Lower leg skin (tissue), 3 donors: Measurements from ENCODE around the gene MYL5.
"Not testable (repeated sequence)": the region's sequence is repeated elsewhere in the genome, so short reads cannot be mapped to it uniquely, and the experiment has no call there.

Experiments used
- POLR2A ChIP-seq, 2 donors: fragments of 450-650 bp; IDR thresholded peaks; one replicate each; pipeline ENCODE4 v1.6.1; 2016 to 2017; ENCODE audit warnings: antibody characterized with exemption in 2 of 2, mild to moderate bottlenecking in 1 of 2, moderate library complexity in 1 of 2
- TF ChIP-seq, protein P1 (sequence below), 3 donors: fragments of 450-650 bp; IDR thresholded peaks; one replicate each; pipeline ENCODE4 v1.5.1; 2016; ENCODE audit warnings: antibody characterized with exemption in 3 of 3, mild to moderate bottlenecking in 3 of 3, moderate library complexity in 2 of 3

DNA sequence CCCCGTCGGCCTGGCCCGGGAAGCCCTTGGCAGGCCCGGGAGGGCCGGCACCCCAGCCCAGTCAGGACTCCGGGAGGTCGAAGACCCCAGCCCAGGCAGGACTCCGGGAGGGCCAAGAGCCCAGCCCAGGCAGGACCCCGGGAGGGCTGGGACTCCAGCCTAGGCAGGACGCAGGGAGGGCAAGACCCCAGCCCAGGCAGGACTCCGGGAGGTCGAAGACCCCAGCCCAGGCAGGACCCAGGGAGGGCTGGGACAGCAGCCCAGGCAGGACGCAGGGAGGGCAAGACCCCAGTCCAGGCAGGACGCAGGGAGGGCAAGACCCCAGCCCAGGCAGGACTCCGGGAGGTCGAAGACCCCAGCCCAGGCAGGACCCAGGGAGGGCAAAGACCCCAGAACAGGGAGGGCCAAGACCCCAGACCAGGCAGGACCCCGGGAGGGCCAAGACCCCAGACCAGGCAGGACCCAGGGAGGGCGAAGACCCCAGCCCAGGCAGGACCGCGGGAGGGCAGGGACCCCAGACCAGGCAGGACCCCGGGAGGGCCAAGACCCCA lies 31.8 kb downstream of the MYL5 start:
- TF ChIP-seq, protein P1, sequence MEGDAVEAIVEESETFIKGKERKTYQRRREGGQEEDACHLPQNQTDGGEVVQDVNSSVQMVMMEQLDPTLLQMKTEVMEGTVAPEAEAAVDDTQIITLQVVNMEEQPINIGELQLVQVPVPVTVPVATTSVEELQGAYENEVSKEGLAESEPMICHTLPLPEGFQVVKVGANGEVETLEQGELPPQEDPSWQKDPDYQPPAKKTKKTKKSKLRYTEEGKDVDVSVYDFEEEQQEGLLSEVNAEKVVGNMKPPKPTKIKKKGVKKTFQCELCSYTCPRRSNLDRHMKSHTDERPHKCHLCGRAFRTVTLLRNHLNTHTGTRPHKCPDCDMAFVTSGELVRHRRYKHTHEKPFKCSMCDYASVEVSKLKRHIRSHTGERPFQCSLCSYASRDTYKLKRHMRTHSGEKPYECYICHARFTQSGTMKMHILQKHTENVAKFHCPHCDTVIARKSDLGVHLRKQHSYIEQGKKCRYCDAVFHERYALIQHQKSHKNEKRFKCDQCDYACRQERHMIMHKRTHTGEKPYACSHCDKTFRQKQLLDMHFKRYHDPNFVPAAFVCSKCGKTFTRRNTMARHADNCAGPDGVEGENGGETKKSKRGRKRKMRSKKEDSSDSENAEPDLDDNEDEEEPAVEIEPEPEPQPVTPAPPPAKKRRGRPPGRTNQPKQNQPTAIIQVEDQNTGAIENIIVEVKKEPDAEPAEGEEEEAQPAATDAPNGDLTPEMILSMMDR (IDR thresholded peaks at IDR 0.05): not testable (repeated sequence)
- TF ChIP-seq POLR2A (IDR thresholded peaks at IDR 0.05): not testable (repeated sequence)
